Progenitor cell of endocrine pancreas (in vitro differentiated cells): Measurements from ENCODE around the gene TCF12. TPM values are rescaled to one million over a fixed set of nuclear protein-coding genes. Genes with fewer than 3 reads are reported as not detected.

Source experiments
- DNase-seq: peaks from one replicate; pipeline ENCODE4 v3.0.0; 2021; ENCODE audit warnings: low spot score; ENCODE audit not compliant: unreplicated experiment
- H3K27ac Mint-ChIP-seq: 2 replicates; pipeline ENCODE4 v1.8.0; 2021; ENCODE audit warnings: mild to moderate bottlenecking, moderate library complexity, mixed read lengths
- H3K27me3 Mint-ChIP-seq: 2 replicates; pipeline ENCODE4 v1.8.0; 2021; ENCODE audit warnings: mixed read lengths
- H3K36me3 Mint-ChIP-seq: 2 replicates; pipeline ENCODE4 v1.8.0; 2022; ENCODE audit warnings: mixed read lengths; ENCODE audit not compliant: insufficient read depth
- H3K4me1 Mint-ChIP-seq: 2 replicates; pipeline ENCODE4 v1.8.0; 2021; ENCODE audit warnings: low read depth, mixed read lengths
- H3K4me3 Mint-ChIP-seq: 2 replicates; pipeline ENCODE4 v1.8.0; 2021; ENCODE audit warnings: low read depth, mild to moderate bottlenecking, moderate library complexity, mixed read lengths
- H3K9me3 Mint-ChIP-seq: 2 replicates; pipeline ENCODE4 v1.8.0; 2021; ENCODE audit warnings: low read depth, mixed read lengths
- CTCF ChIP-seq: fragments of 200-600 bp; sonication (generic); IDR thresholded peaks from one replicate; pipeline ENCODE4 v1.5.0; 2021; ENCODE audit warnings: antibody characterized with exemption, mild to moderate bottlenecking; ENCODE audit not compliant: unreplicated experiment
- total RNA-seq: library from RNA; stranded (reverse); gene quantifications from 2 replicates; pipeline ENCODE4 v1.2.1, GENCODE V29; 2021

TCF12 gene
- total RNA-seq, 1 donor from 2014 or later: 164 TPM

- no peak for DNase-seq
- H3K4me3 Mint-ChIP-seq: no peak overlapping the region
- H3K27me3 Mint-ChIP-seq: no peaks in the 10 kb centered on the region
- H3K27ac Mint-ChIP-seq: peak overlapping the region; percentile 13
- H3K9me3 Mint-ChIP-seq: no peaks in the 10 kb centered on the region
- no peak for TF ChIP-seq CTCF
- H3K4me1 Mint-ChIP-seq: peaks cover 39% of the 10 kb centered on the region
- H3K36me3 Mint-ChIP-seq: no peaks in the 10 kb centered on the region
These were observed 138.9 kb downstream of the TCF12 start for GRCh38 chr15:57057134-57057930.

GRCh38 chr15:57059026-57059660 lies 140.7 kb downstream of the TCF12 start:
- H3K27ac Mint-ChIP-seq: peak overlapping the region; percentile 8
- H3K9me3 Mint-ChIP-seq: no peaks in the 10 kb centered on the region
- TF ChIP-seq CTCF: no peak
- peaks cover 3% of the 10 kb centered on the region for H3K36me3 Mint-ChIP-seq
- no peaks in the 10 kb centered on the region for H3K27me3 Mint-ChIP-seq
- peaks cover 26% of the 10 kb centered on the region for H3K4me1 Mint-ChIP-seq
- H3K4me3 Mint-ChIP-seq: no peak overlapping the region
- DNase-seq: no peak

- DNase-seq: no peak
- Mint-ChIP-seq H3K4me3 (no peak overlapping the region), H3K9me3 (no peaks in the 10 kb centered on the region), H3K27ac (no peak overlapping the region), H3K4me1 (peaks cover 19% of the 10 kb centered on the region), H3K27me3 (no peaks in the 10 kb centered on the region), H3K36me3 (peaks cover 5% of the 10 kb centered on the region)
- TF ChIP-seq CTCF: no peak
These were observed 142.4 kb downstream of the TCF12 start for GRCh38 chr15:57060799-57061198.

- TF ChIP-seq CTCF: no peak
- Mint-ChIP-seq H3K9me3 (no peaks in the 10 kb centered on the region), H3K4me1 (peaks cover 19% of the 10 kb centered on the region), H3K4me3 (no peak overlapping the region), H3K36me3 (peaks cover 5% of the 10 kb centered on the region), H3K27me3 (no peaks in the 10 kb centered on the region), H3K27ac (no peak overlapping the region)
- DNase-seq: no peak
These were observed 142.8 kb downstream of the TCF12 start for GRCh38 chr15:57061281-57061680.

GRCh38 chr15:57061696-57062095 lies 143.3 kb downstream of the TCF12 start:
- Mint-ChIP-seq H3K27ac (no peak overlapping the region), H3K4me1 (peaks cover 19% of the 10 kb centered on the region), H3K36me3 (peaks cover 5% of the 10 kb centered on the region), H3K27me3 (no peaks in the 10 kb centered on the region), H3K4me3 (no peak overlapping the region), H3K9me3 (no peaks in the 10 kb centered on the region)
- no peak for DNase-seq
- no peak for TF ChIP-seq CTCF
